AG04450 (cell line): ENCODE measurements around the gene CARS2. TPM values are rescaled to one million over a fixed set of nuclear protein-coding genes. Genes with fewer than 3 reads are reported as not detected.

Experiments
- CTCF ChIA-PET: fragments of 300-600, 350-600 bp; formaldehyde crosslinking; extraction: SDS; loops from one replicate; lab custom pipeline; 2022; ENCODE audit warnings: antibody characterized with exemption, inconsistent platforms; lab: Charles Lee
- POLR2A ChIA-PET: fragments of 350-600 bp; formaldehyde crosslinking; extraction: SDS; loops from one replicate; lab custom pipeline; 2021; ENCODE audit warnings: antibody characterized with exemption, inconsistent platforms; lab: Yijun Ruan, JAX
- DNase-seq: peaks from one replicate; pipeline ENCODE4 v3.0.0-alpha.2; 2011; ENCODE audit warnings: low read depth, low spot score
- H3K27ac ChIP-seq: one replicate; pipeline ENCODE4 v1.5.1; 2012; ENCODE audit warnings: low read depth, low read length, control low read depth
- H3K27me3 ChIP-seq: one replicate; pipeline ENCODE4 v1.6.0; 2012; ENCODE audit warnings: low read length; ENCODE audit not compliant: control insufficient read depth, insufficient read depth
- H3K4me3 ChIP-seq: 2 replicates; pipeline ENCODE4 v1.5.1; 2011; ENCODE audit warnings: mild to moderate bottlenecking, low read depth, low read length, control low read depth
- H3K9me3 ChIP-seq: 2 replicates; pipeline ENCODE4 v1.5.1; 2012; ENCODE audit warnings: low read length; ENCODE audit not compliant: control insufficient read depth, insufficient read depth
- polyA plus RNA-seq: library from polyadenylated mRNA; depleted of rRNA; stranded (reverse); fragments of >200 nt; gene quantifications from 2 replicates; pipeline ENCODE4 v1.2.3, GENCODE V29; 2011
- TF ChIP-seq, protein P1 (sequence below): IDR thresholded peaks from 2 replicates; pipeline ENCODE4 v1.5.1; 2011; ENCODE audit warnings: low read depth, low read length, control low read depth, inconsistent platforms

CARS2 gene
- polyA plus RNA-seq, 1 experiment = 51.5 TPM

- no peak for DNase-seq
- CTCF ChIA-PET = no interaction called here
- H3K27me3 ChIP-seq = no peaks in the 10 kb centered on the region
- no peak overlapping the region for H3K27ac ChIP-seq
- POLR2A ChIA-PET = interaction anchor here (0.5 kb wide), 1 partner anchor 39 kb away, joined by 3 read pairs; no protein-coding TSS in a partner anchor
- peaks cover 3% of the 10 kb centered on the region; the same call in 1 of the 2 replicates for H3K9me3 ChIP-seq
- TF ChIP-seq, protein P1, sequence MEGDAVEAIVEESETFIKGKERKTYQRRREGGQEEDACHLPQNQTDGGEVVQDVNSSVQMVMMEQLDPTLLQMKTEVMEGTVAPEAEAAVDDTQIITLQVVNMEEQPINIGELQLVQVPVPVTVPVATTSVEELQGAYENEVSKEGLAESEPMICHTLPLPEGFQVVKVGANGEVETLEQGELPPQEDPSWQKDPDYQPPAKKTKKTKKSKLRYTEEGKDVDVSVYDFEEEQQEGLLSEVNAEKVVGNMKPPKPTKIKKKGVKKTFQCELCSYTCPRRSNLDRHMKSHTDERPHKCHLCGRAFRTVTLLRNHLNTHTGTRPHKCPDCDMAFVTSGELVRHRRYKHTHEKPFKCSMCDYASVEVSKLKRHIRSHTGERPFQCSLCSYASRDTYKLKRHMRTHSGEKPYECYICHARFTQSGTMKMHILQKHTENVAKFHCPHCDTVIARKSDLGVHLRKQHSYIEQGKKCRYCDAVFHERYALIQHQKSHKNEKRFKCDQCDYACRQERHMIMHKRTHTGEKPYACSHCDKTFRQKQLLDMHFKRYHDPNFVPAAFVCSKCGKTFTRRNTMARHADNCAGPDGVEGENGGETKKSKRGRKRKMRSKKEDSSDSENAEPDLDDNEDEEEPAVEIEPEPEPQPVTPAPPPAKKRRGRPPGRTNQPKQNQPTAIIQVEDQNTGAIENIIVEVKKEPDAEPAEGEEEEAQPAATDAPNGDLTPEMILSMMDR = no peak
- H3K4me3 ChIP-seq = no peak overlapping the region
These were observed 66.8 kb downstream of the CARS2 start for GRCh38 chr13:110638814-110639806.

GRCh38 chr13:110638257-110638656 lies 67.7 kb downstream of the CARS2 start:
- Histone ChIP-seq H3K4me3 (no peak overlapping the region), H3K27me3 (no peaks in the 10 kb centered on the region), H3K9me3 (peaks cover 3% of the 10 kb centered on the region; the same call in 1 of the 2 replicates), H3K27ac (no peak overlapping the region)
- DNase-seq = no peak
- CTCF ChIA-PET = no interaction called here
- TF ChIP-seq, protein P1 = no peak
- POLR2A ChIA-PET = no interaction called here

GRCh38 chr13:110637747-110638146 lies 68.2 kb downstream of the CARS2 start:
- CTCF ChIA-PET = no interaction called here

GRCh38 chr13:110637275-110637674 lies 68.6 kb downstream of the CARS2 start:
- POLR2A ChIA-PET = no interaction called here

More at GRCh38 chr13:110637747-110638146, 68.2 kb downstream of the CARS2 start:
- no peaks in the 10 kb centered on the region for H3K27me3 ChIP-seq
- POLR2A ChIA-PET = no interaction called here
- peaks cover 3% of the 10 kb centered on the region; the same call in 1 of the 2 replicates for H3K9me3 ChIP-seq
- no peak for DNase-seq
- H3K27ac ChIP-seq = no peak overlapping the region
- H3K4me3 ChIP-seq = no peak overlapping the region
- TF ChIP-seq, protein P1 = no peak

More at GRCh38 chr13:110637275-110637674, 68.6 kb downstream of the CARS2 start:
- Histone ChIP-seq H3K9me3 (peaks cover 3% of the 10 kb centered on the region; the same call in 1 of the 2 replicates), H3K4me3 (no peak overlapping the region), H3K27me3 (no peaks in the 10 kb centered on the region), H3K27ac (no peak overlapping the region)
- DNase-seq = no peak
- CTCF ChIA-PET = no interaction called here
- TF ChIP-seq, protein P1 = no peak
